AG04450 (cell line): ENCODE measurements around the gene HMGCR. TPM values are rescaled to one million over a fixed set of nuclear protein-coding genes. Genes with fewer than 3 reads are reported as not detected.
"Not testable (repeated sequence)": the region's sequence is repeated elsewhere in the genome, so short reads cannot be mapped to it uniquely, and the experiment has no call there.

Experiments used
- CTCF ChIA-PET: fragments of 300-600, 350-600 bp; formaldehyde crosslinking; extraction: SDS; loops from one replicate; lab custom pipeline; 2022; ENCODE audit warnings: antibody characterized with exemption, inconsistent platforms; lab: Charles Lee
- POLR2A ChIA-PET: fragments of 350-600 bp; formaldehyde crosslinking; extraction: SDS; loops from one replicate; lab custom pipeline; 2021; ENCODE audit warnings: antibody characterized with exemption, inconsistent platforms; lab: Yijun Ruan, JAX
- DNase-seq: peaks from one replicate; pipeline ENCODE4 v3.0.0-alpha.2; 2011; ENCODE audit warnings: low read depth, low spot score
- H3K27ac ChIP-seq: one replicate; pipeline ENCODE4 v1.5.1; 2012; ENCODE audit warnings: low read depth, low read length, control low read depth
- H3K27me3 ChIP-seq: one replicate; pipeline ENCODE4 v1.6.0; 2012; ENCODE audit warnings: low read length; ENCODE audit not compliant: control insufficient read depth, insufficient read depth
- H3K4me3 ChIP-seq: 2 replicates; pipeline ENCODE4 v1.5.1; 2011; ENCODE audit warnings: mild to moderate bottlenecking, low read depth, low read length, control low read depth
- H3K9me3 ChIP-seq: 2 replicates; pipeline ENCODE4 v1.5.1; 2012; ENCODE audit warnings: low read length; ENCODE audit not compliant: control insufficient read depth, insufficient read depth
- polyA minus RNA-seq: library from RNA; depleted of rRNA, polyadenylated mRNA; stranded (reverse); fragments of >200 nt; gene quantifications from 2 replicates; pipeline ENCODE4 v1.2.3, GENCODE V29; 2011; rRNA and poly(A)+ RNA removed
- polyA plus RNA-seq: library from polyadenylated mRNA; depleted of rRNA; stranded (reverse); fragments of >200 nt; gene quantifications from 2 replicates; pipeline ENCODE4 v1.2.3, GENCODE V29; 2011; rRNA removed
- TF ChIP-seq, protein P1 (sequence below): IDR thresholded peaks from 2 replicates; pipeline ENCODE4 v1.5.1; 2011; ENCODE audit warnings: low read depth, low read length, control low read depth, inconsistent platforms

Gene HMGCR
- polyA plus RNA-seq (25.3 and 27.7 TPM in 2 replicates), polyA minus RNA-seq (44.0 and 61.1 TPM in 2 replicates)

DNA sequence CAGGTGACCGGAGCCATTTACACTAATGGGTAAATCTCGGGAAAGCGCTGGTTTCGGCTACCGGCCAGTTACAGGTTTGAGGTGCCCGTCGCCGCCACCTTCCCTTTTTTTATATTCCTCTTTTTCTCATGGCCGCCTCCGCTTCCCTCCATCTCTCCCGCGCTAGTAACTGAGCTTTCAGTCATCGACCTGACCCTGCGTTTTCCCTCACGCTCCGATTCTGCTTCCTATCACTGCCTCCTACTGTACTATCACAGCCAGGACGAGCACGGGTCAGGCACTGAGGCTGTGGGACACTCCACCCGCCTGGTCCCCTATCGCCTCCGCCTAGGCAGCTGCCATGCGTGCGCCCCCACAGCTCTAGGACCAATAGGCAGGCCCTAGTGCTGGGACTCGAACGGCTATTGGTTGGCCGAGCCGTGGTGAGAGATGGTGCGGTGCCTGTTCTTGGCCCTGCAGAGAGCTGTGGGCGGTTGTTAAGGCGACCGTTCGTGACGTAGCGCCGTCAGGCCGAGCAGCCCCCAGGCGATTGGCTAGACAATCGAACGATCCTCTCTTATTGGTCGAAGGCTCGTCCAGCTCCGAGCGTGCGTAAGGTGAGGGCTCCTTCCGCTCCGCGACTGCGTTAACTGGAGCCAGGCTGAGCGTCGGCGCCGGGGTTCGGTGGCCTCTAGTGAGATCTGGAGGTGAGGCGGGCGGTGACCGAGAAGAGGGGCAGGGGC lies at the start of gene HMGCR:
Gene HMGCR (plus strand): TSS at position 606 of the 722 bp plus-strand sequence. CDS start 5,386 bp downstream, outside the sequence.
- POLR2A ChIA-PET, result interaction anchor here (0.7 to 1.7 kb wide), 9 partner anchors 13 to 570 kb away, joined by 3 to 9 read pairs (median 4); partner anchors contain the start of genes ANKRD31, GFM2, NSA2 and POC5
- TF ChIP-seq, protein P1, sequence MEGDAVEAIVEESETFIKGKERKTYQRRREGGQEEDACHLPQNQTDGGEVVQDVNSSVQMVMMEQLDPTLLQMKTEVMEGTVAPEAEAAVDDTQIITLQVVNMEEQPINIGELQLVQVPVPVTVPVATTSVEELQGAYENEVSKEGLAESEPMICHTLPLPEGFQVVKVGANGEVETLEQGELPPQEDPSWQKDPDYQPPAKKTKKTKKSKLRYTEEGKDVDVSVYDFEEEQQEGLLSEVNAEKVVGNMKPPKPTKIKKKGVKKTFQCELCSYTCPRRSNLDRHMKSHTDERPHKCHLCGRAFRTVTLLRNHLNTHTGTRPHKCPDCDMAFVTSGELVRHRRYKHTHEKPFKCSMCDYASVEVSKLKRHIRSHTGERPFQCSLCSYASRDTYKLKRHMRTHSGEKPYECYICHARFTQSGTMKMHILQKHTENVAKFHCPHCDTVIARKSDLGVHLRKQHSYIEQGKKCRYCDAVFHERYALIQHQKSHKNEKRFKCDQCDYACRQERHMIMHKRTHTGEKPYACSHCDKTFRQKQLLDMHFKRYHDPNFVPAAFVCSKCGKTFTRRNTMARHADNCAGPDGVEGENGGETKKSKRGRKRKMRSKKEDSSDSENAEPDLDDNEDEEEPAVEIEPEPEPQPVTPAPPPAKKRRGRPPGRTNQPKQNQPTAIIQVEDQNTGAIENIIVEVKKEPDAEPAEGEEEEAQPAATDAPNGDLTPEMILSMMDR, result no peak
- no peaks in the 10 kb centered on the region for H3K27me3 ChIP-seq
- DNase-seq, result peak; percentile 98
- CTCF ChIA-PET, result interaction anchor here (0.7 to 1.8 kb wide), 7 partner anchors 12 to 288 kb away, joined by 3 to 11 read pairs (median 3); partner anchors contain the start of genes ANKRD31, CERT1 and POLK
- H3K9me3 ChIP-seq, result no peaks in the 10 kb centered on the region; the same call in 1 of the 2 replicates
- H3K27ac ChIP-seq, result peak within 1 kb of the TSS; percentile 84
- H3K4me3 ChIP-seq, result peak within 1 kb of the TSS; percentile 91

DNA sequence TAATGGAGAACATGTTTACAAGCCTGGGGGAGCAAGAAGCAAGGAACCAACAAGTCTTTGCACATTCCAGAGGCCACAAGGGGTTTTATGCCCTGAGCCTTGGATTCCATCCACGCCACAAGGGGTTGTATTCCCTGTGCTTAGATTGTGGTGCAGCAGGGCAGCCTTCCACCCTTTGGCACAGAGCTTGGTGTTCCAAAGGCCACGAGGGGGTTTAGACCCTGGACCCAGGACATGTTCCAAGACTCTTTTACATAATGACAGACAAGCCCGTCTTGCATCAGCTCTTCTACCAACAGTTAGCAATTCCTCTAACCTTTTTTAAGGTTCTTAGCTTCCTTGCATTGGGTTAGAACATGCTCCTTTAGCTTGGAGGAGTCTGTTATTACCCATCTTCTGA lies 45.2 kb upstream of the HMGCR start:
- H3K27ac ChIP-seq, CTCF ChIA-PET, H3K4me3 ChIP-seq, H3K9me3 ChIP-seq, H3K27me3 ChIP-seq, DNase-seq, POLR2A ChIA-PET: not testable (repeated sequence)

DNA sequence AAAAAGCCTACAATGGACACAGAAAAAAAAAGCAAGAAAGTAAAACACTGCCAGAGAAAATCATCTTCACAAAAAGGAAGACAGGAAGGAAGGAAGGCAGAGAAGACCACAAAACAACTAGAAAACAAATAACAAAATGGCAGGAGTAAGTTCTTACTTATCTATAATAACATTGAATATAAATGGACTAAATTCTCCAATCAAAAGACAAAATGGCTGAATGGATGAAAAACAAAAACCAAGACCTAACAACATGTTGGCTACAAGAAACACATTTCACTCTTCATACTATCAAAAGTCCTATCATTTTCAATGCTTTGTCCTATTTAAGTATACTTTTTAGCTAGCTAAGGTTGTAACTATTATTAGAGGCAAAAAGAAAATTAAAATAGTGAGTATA lies 36.9 kb upstream of the HMGCR start:
- no peak overlapping the region for H3K4me3 ChIP-seq
- H3K9me3 ChIP-seq, result no peaks in the 10 kb centered on the region
- no peak for DNase-seq
- TF ChIP-seq, protein P1, result no peak
- ChIA-PET POLR2A (no interaction called here), CTCF (no interaction called here)
- H3K27me3 ChIP-seq, result no peaks in the 10 kb centered on the region
- no peak overlapping the region for H3K27ac ChIP-seq

- DNase-seq, result no peak
- no peak overlapping the region for H3K27ac ChIP-seq
- ChIA-PET POLR2A (no interaction called here), CTCF (no interaction called here)
- no peaks in the 10 kb centered on the region for H3K9me3 ChIP-seq
- H3K27me3 ChIP-seq, result no peaks in the 10 kb centered on the region
- H3K4me3 ChIP-seq, result no peak overlapping the region
- TF ChIP-seq, protein P1, result no peak
Observed at GRCh38 chr5:75303419-75303818, 33.6 kb upstream of the HMGCR start.

DNA sequence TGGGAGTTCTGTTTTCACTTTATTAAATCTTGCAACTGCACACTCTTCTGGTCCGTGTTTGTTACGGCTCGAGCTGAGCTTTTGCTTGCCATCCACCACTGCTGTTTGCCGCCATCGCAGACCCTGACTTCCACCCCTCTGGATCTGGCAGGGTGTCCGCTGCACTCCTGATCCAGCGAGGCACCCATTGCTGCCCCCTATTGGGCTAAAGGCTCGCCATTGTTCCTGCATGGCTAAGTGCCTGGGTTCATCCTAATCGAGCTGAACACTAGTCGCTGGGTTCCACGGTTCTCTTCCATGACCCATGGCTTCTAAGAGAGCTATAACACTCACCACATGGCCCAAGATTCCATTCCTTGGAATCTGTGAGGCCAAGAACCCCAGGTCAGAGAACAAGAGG lies 32.5 kb upstream of the HMGCR start:
- H3K27ac ChIP-seq, H3K27me3 ChIP-seq, CTCF ChIA-PET, DNase-seq, H3K4me3 ChIP-seq, POLR2A ChIA-PET, H3K9me3 ChIP-seq: not testable (repeated sequence)

DNA sequence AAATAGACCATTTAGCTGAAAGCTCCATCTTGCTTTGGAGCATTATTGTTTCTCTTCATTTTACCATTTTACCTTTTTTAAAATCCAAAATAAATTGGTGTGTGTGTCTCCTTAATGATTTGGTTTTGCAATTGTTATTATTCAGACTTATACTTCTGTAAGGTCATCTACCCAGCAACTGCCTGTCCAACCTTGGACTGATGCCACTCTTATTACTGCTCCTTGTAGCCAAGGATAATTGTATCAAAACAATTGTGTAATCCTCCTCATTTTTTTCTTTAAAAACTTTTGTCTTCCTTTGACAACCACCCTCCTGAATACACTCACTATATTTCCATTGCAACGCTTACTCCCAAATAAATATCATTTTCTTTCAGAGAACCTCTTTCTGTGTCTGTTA lies 30.3 kb upstream of the HMGCR start:
- ChIA-PET CTCF (no interaction called here), POLR2A (no interaction called here)
- DNase-seq, result no peak
- TF ChIP-seq, protein P1, result no peak
- H3K27me3 ChIP-seq, result peaks cover 4% of the 10 kb centered on the region
- no peak overlapping the region for H3K4me3 ChIP-seq
- H3K27ac ChIP-seq, result no peak overlapping the region
- H3K9me3 ChIP-seq, result no peaks in the 10 kb centered on the region
